Cardiac fibroblast (primary cell): Measurements from ENCODE around the gene CRYBG1.

Experiments used
- DNase-seq, 2 donors: peaks; one replicate each; pipeline versions ENCODE4 v3.0.0 to v3.0.0-alpha.2; 2010; ENCODE audit warnings: low read depth in 2 of 2
- H3K4me3 ChIP-seq, 2 donors: replicated peaks in 1 of 2; 1 replicate in 1 of 2; 2 replicates in 1 of 2; pipeline ENCODE4 v1.5.1; 2011; ENCODE audit warnings: low read depth in 2 of 2, low read length in 2 of 2, mild to moderate bottlenecking in 2 of 2, moderate library complexity in 1 of 2
- TF ChIP-seq, protein P1 (sequence below): IDR thresholded peaks from one replicate; pipeline ENCODE4 v1.5.1; 2011; ENCODE audit warnings: low read depth, mild to moderate bottlenecking, low read length, inconsistent platforms

The CRYBG1 gene

DNA sequence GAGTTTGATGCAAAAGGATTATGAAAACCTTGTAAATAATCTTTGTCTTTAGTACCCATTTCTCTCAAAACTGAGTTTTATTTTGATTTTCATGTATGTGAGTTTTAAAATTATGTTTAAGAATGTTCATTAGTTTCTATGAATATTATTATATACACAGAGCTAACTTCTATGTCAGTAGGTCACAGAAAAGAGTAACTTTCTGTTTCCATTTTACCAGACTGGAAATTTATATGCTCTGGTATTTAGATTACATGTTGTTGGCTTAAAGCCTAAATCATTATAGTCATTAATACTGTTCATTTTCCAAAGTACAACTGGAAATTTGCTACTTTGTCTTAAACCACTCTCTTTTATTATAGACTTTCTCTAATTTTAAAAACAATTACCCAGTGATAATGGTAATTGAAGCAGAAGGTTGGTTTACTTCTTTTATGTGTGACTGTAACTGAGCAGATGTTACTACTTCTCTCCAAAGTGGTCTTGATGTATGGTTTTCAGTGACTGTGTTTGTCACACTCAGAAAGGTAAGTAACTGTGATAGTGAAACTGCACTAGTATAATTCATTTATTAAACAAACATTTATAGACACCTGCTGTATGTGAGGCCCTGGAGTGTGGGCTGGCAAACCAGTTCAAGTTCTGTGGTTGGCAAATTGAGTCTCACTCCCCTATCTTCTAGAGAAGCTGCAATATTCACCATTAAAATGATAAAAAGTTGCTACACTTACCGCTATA lies 13.2 kb downstream of the CRYBG1 start:
- TF ChIP-seq, protein P1, sequence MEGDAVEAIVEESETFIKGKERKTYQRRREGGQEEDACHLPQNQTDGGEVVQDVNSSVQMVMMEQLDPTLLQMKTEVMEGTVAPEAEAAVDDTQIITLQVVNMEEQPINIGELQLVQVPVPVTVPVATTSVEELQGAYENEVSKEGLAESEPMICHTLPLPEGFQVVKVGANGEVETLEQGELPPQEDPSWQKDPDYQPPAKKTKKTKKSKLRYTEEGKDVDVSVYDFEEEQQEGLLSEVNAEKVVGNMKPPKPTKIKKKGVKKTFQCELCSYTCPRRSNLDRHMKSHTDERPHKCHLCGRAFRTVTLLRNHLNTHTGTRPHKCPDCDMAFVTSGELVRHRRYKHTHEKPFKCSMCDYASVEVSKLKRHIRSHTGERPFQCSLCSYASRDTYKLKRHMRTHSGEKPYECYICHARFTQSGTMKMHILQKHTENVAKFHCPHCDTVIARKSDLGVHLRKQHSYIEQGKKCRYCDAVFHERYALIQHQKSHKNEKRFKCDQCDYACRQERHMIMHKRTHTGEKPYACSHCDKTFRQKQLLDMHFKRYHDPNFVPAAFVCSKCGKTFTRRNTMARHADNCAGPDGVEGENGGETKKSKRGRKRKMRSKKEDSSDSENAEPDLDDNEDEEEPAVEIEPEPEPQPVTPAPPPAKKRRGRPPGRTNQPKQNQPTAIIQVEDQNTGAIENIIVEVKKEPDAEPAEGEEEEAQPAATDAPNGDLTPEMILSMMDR: no peak
- DNase-seq: no peak
- H3K4me3 ChIP-seq: no peak overlapping the region

DNA sequence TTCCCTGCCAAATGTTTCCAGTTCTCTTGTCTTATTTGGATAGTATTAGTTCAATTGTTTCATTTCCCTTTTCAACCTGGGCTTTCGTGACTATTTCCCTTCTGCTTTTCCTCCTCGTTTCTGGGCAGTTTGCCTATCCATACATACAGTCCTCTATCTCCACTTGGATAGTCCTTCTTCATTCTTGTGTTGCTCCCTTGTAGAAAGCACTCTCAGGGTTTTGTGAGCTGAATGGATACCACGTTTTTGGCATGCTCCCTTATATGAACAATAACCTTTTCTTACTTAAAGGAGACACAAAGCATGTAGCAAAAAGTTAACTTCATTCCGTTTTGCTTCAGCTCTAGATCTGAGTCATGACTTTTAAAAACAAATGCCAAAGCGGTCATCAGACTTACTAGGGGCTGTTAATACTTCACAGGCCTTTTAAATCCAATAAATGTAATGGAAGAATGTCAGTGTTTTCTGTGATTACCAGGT lies 16.6 kb downstream of the CRYBG1 start:
- H3K4me3 ChIP-seq: no peak overlapping the region
- TF ChIP-seq, protein P1: no peak
- DNase-seq: peak; percentile 6 to 63

DNA sequence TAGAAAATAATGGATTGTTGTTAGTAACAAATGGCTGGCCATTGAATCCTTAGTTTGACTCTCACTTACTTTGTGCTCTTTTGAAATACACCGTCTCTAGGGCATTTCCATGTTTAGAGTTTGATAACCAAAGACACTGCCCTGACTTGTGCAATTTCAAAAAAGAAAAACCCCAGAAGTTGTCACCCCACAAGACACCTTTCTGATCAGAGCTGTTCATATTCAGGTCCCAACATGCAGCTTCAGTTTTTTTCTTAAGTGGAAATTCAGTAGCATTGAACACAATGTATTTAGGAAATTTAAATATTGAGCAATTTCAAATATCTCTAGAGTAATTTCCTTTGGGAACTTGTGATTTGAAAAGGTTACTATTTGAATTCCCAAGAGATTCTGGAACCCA lies 19.4 kb downstream of the CRYBG1 start:
- no peak overlapping the region for H3K4me3 ChIP-seq
- TF ChIP-seq, protein P1: no peak
- no peak for DNase-seq

DNA sequence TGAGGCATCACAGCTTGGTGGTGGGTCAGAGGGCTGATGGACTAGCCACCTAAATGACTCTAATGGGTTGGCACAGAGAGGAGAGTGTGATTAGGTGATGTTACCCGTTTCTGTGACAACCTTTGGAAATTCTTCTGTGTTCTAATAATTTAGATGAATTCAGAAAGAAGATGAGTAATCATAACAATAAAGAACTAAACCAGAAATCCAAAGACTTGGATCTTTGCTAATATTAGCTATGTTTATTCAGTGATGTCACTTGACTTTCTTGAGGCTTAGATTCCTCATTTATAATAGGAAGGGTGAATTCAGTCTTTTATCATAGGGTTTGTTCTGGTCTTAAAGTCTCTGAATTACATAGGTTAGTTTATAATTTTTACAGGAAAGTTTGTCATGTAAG lies 19.9 kb downstream of the CRYBG1 start:
- peak in 1 of 2 donors; percentile 59 for DNase-seq
- TF ChIP-seq, protein P1: no peak
- no peak overlapping the region for H3K4me3 ChIP-seq

DNA sequence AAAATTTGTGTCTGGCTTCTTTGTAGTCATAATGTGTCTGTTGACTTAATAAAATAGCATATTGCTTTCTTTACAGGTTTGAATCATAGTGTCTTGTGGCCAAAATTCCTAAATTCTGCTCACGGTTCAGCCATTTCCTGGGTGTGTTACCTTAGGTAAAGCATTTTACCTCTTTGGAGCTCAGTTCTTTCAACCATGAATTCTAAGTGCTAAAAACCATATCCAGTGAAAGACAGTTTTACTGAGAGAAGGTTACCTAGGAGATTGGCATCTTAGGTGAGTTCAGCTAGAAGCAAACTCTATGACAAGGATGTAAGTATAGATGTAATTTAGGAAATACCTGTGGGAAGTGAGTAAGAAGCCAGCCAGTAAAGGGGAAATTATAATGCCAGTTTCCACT lies 20.7 kb downstream of the CRYBG1 start:
- H3K4me3 ChIP-seq: no peak overlapping the region
- DNase-seq: peak in 1 of 2 donors; percentile 27
- TF ChIP-seq, protein P1: no peak

DNA sequence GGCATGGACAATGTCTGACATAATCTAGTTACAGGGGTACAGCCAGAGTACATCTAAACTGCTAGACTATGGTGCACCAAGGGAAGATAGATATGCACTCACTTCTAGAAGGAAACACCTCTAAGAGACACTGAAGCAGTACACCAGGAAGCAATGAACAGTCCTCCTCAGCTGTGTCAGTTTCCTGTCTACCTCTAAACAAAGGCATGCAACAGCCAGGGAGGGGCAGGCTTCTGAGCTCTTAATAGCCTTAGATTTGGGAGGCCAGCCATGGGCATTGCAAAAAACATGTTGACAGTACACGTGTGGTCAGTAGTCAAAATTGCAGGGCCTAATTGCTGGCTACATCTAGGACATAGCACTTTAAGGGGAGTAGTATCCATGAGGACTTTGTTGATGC lies 21.4 kb downstream of the CRYBG1 start:
- DNase-seq: peak in 1 of 2 donors; percentile 66
- TF ChIP-seq, protein P1: no peak
- no peak overlapping the region for H3K4me3 ChIP-seq

DNA sequence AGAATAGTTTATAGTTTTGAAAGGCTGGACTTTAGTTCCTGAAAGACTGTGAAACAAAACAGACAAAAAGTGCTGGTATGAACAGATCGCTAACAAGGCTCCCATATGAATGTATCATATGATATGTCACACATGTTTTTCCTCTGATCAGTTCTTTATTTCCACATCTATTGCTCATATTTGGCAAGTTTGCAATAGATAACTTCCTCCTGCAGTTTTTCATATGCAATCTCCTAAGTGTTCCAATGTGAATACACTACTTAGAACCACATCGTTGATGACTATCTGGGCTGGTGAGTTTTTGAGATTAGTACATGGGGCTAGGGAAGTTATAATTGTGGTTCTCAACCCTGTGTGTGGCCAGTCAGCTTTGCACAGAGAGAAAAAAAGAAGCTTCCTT lies 23.1 kb downstream of the CRYBG1 start:
- H3K4me3 ChIP-seq: no peak overlapping the region
- DNase-seq: peak in 1 of 2 donors; percentile 54
- TF ChIP-seq, protein P1: no peak
